ENCODE data around the gene WASHC4. TPM values are rescaled to one million over a fixed set of nuclear protein-coding genes. Genes with fewer than 3 reads are reported as not detected.

Gene WASHC4
- total and polyA plus RNA-seq, 10 of the 15 experiments (the other 5 are each of a cell fraction or from before 2014, with no cell fraction given) = 16.0 to 50.6 (median 34.0) TPM

DNA sequence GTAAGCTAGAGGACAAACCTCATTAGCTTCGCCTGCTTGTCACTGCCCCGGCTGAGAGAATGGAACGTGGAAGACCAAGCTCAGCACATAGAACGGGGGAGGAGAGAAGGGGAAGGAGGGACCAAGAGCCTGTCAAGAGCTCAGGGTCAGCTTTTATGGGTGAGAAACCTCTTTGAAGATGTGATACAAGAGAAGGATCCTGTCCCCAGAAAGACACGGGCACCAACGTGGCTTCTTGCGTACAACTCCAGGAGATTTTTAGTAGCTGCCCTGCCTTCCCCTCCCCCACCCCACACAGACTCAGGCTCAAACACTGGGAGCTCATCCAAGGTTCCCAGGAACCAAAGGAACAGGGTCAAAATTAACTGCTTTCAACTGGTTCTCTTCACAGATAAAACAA lies 93.8 kb downstream of the WASHC4 start:
- in situ Hi-C loops (cut with MboI) = no loop called here
- Histone ChIP-seq H2AFZ (ENCODE audit: control insufficient read depth, low read depth, low read length) (no peak overlapping the region), H3K4me2 (ENCODE audit: control insufficient read depth, insufficient read depth) (no peak overlapping the region), H3K9ac (ENCODE audit: control insufficient read depth, insufficient read depth, low read length) (no peak overlapping the region), H3K27ac (ENCODE audit: control insufficient read depth, insufficient read depth) (no peak overlapping the region), H3K9me3 (replicated peaks; ENCODE audit: control insufficient read depth, insufficient read depth, low read length) (no peaks in the 10 kb centered on the region), H4K20me1 (ENCODE audit: control insufficient read depth, insufficient read depth) (peaks cover 2% of the 10 kb centered on the region; the same call in 1 of the 2 replicates), H3K36me3 (ENCODE audit: control insufficient read depth in 2 of 2, insufficient read depth in 2 of 2, low read length in 1 of 2) (peaks cover 2 to 8% of the 10 kb centered on the region in 2 experiments), H3K4me1 (ENCODE audit: control insufficient read depth, insufficient read depth, low read length) (no peaks in the 10 kb centered on the region), H3K27me3 (replicated peaks in 1 of 2; ENCODE audit: control insufficient read depth in 2 of 2, insufficient read depth in 2 of 2, low read length in 1 of 2) (no peaks in the 10 kb centered on the region), H3K79me2 (ENCODE audit: control insufficient read depth, insufficient read depth, low read length) (no peaks in the 10 kb centered on the region), H3K4me3 (no peak overlapping the region)
- intact Hi-C loops (cut with micrococcal nuclease; ENCODE audit: unreplicated experiment) = no loop called here
- POLR2A ChIA-PET = no interaction called here
- CTCF ChIA-PET = no interaction called here
- FAIRE-seq (no peak), DNase-seq (ENCODE audit: low read depth, low spot score) (no peak), ATAC-seq (no peak)
- no TSS peak for BruUV-seq (replicated peaks)
- WGBS (ENCODE audit: insufficient coverage, insufficient replicate concordance, low lambda C conversion rate, missing lambda C conversion rate) = 95% methylated on average over 7 of the region's 7 CpGs
- RAD21 ChIA-PET (ENCODE audit: unreplicated experiment) = no interaction called here
- TF ChIP-seq NFIC (IDR thresholded peaks at IDR 0.05; ENCODE audit: low read depth, low read length) = no peak
- TF ChIP-seq NFYB (IDR thresholded peaks at IDR 0.05; ENCODE audit: insufficient read depth, low read depth, low read length) = no peak
- no peak for TF ChIP-seq KAT2A (conservative IDR thresholded peaks at IDR 0.05; ENCODE audit: control insufficient read depth, low read depth, low read length)
- TF ChIP-seq, protein P1, sequence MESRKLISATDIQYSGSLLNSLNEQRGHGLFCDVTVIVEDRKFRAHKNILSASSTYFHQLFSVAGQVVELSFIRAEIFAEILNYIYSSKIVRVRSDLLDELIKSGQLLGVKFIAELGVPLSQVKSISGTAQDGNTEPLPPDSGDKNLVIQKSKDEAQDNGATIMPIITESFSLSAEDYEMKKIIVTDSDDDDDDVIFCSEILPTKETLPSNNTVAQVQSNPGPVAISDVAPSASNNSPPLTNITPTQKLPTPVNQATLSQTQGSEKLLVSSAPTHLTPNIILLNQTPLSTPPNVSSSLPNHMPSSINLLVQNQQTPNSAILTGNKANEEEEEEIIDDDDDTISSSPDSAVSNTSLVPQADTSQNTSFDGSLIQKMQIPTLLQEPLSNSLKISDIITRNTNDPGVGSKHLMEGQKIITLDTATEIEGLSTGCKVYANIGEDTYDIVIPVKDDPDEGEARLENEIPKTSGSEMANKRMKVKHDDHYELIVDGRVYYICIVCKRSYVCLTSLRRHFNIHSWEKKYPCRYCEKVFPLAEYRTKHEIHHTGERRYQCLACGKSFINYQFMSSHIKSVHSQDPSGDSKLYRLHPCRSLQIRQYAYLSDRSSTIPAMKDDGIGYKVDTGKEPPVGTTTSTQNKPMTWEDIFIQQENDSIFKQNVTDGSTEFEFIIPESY (IDR thresholded peaks at IDR 0.05) = no peak
- TF ChIP-seq IRF4 (IDR thresholded peaks at IDR 0.05; ENCODE audit: low read depth, low read length) = no peak
- TF ChIP-seq MYC (IDR thresholded peaks at IDR 0.05; ENCODE audit: insufficient read depth, insufficient read length, insufficient replicate concordance, low read length, severe bottlenecking) = no peak
- no peak for TF ChIP-seq HDAC6 (IDR thresholded peaks at IDR 0.05; ENCODE audit: unreplicated experiment)
- TF ChIP-seq POU2F2 (IDR thresholded peaks at IDR 0.05; ENCODE audit: borderline replicate concordance, low read depth, low read length) = no peak
- no peak for TF ChIP-seq WRNIP1 (IDR thresholded peaks at IDR 0.05; ENCODE audit: borderline replicate concordance, low read depth, low read length)
- TF ChIP-seq ASH2L (IDR thresholded peaks at IDR 0.05; ENCODE audit: borderline replicate concordance, low read depth) = no peak
- no peak for TF ChIP-seq BMI1 (IDR thresholded peaks at IDR 0.05; ENCODE audit: borderline replicate concordance)
- no peak for TF ChIP-seq CBX5 (IDR thresholded peaks at IDR 0.05; ENCODE audit: low read depth)
- SMC1A ChIA-PET (ENCODE audit: uncharacterized antibody, unreplicated experiment) = no interaction called here
